Measurements from ENCODE around the gene HTT-AS. TPM values are rescaled to one million over a fixed set of nuclear protein-coding genes. Genes with fewer than 3 reads are reported as not detected.

HTT-AS gene
- polyA plus RNA-seq, 1 of the 3 experiments (the other 2 are of a cell fraction): not detected

GRCh38 chr4:3019145-3019846, 55.0 kb downstream of the HTT-AS start:
- no peaks in the 10 kb centered on the region for H3K27me3 ChIP-seq (ENCODE audit: insufficient read depth)
- WGBS (ENCODE audit: low lambda C conversion rate): 85% methylated on average over 13 of the region's 13 CpGs
- no peaks in the 10 kb centered on the region for H4K20me1 ChIP-seq (ENCODE audit: insufficient read depth)
- no peaks in the 10 kb centered on the region for H3K9me3 ChIP-seq
- H3K9me2 ChIP-seq: no peaks in the 10 kb centered on the region
- H2AFZ ChIP-seq (ENCODE audit: low read depth): no peak overlapping the region
- no peak for DNase-seq
- peaks cover 0 to 10% of the 10 kb centered on the region in 2 experiments; a peak in 1 of 4 replicates for H3K4me1 ChIP-seq (ENCODE audit: control insufficient read depth in 1 of 2, insufficient read depth in 2 of 2, low read depth in 1 of 2, low read length in 1 of 2)
- ChIA-PET POLR2A (no interaction called here), CTCF (interaction anchor here (0.9 to 1.8 kb wide), 2 partner anchors 19 to 41 kb away, joined by 3 to 6 read pairs; no protein-coding TSS in a partner anchor)
- no peak for TF ChIP-seq NRF1 (IDR thresholded peaks at IDR 0.05; ENCODE audit: low read depth, low read length)
- TF ChIP-seq FOSL2 (IDR thresholded peaks at IDR 0.05; ENCODE audit: borderline replicate concordance, low read depth): no peak
- no peak for TF ChIP-seq JUND (IDR thresholded peaks at IDR 0.05)
- TF ChIP-seq SIN3A (IDR thresholded peaks at IDR 0.05; ENCODE audit: borderline replicate concordance, low read depth, low read length): no peak
- TF ChIP-seq RCOR1 (IDR thresholded peaks at IDR 0.05; ENCODE audit: low read length): no peak
- no peak for TF ChIP-seq CTCF (IDR thresholded peaks at IDR 0.05)
- no peak for TF ChIP-seq MXI1 (IDR thresholded peaks at IDR 0.05; ENCODE audit: low read depth, low read length)
- H3K4me2 ChIP-seq: no peak overlapping the region
- H3K27ac ChIP-seq (ENCODE audit: low read depth in 2 of 2, low read length in 1 of 2): no peak overlapping the region
- H3K9ac ChIP-seq: no peak overlapping the region
- no peak overlapping the region for H3K4me3 ChIP-seq (ENCODE audit: low read depth in 2 of 2, low read length in 1 of 2)
- no peaks in the 10 kb centered on the region for H3K79me2 ChIP-seq (ENCODE audit: insufficient read depth)
- no peaks in the 10 kb centered on the region for H3K36me3 ChIP-seq (replicated peaks in 1 of 2; ENCODE audit: control insufficient read depth in 1 of 2, insufficient read depth in 2 of 2, low read length in 1 of 2)
- no peaks in the 10 kb centered on the region for H3F3A ChIP-seq (replicated peaks; ENCODE audit: insufficient read depth)

DNA sequence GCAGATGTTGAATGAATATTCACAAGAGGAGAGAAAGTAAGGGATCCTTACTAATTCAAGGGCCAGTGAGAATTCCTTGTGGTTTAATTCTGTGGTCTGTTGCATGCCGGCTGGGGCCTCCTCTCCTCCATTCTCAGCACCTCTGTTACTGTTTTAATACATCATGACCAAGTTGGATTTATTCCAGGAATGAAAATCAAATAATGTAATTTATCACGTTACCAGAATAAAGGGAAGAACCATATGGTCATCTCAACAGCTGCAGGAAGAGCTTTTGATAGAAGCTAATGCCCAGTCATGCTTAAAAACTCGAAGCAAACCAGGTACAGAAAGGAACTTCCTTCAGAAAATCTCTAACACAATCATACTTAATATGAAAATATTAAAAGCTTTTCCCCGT, 56.8 kb downstream of the HTT-AS start:
- no peaks in the 10 kb centered on the region for H3F3A ChIP-seq (replicated peaks; ENCODE audit: insufficient read depth)
- no peak overlapping the region for H2AFZ ChIP-seq (ENCODE audit: low read depth)
- no peaks in the 10 kb centered on the region for H3K27me3 ChIP-seq (ENCODE audit: insufficient read depth)
- DNase-seq: peak; percentile 44
- H3K9me2 ChIP-seq: no peaks in the 10 kb centered on the region
- ChIA-PET CTCF (interaction anchor here (0.9 to 1.7 kb wide), 6 partner anchors 20 to 69 kb away, joined by 3 to 6 read pairs (median 3); partner anchors contain the start of genes GRK4 and NOP14), POLR2A (interaction anchor here (0.6 kb wide), 2 partner anchors 9 to 1289 kb away, joined by 3 read pairs; no protein-coding TSS in a partner anchor)
- peaks cover 0 to 12% of the 10 kb centered on the region in 2 experiments; a peak in 1 of 4 replicates for H3K4me1 ChIP-seq (ENCODE audit: control insufficient read depth in 1 of 2, insufficient read depth in 2 of 2, low read depth in 1 of 2, low read length in 1 of 2)
- peak overlapping the region in 1 of 2 experiments; percentile 88; a peak in 2 of 4 replicates for H3K27ac ChIP-seq (ENCODE audit: low read depth in 2 of 2, low read length in 1 of 2)
- H3K4me2 ChIP-seq: no peak overlapping the region
- H3K4me3 ChIP-seq (ENCODE audit: low read depth in 2 of 2, low read length in 1 of 2): no peak overlapping the region
- H3K9me3 ChIP-seq: no peaks in the 10 kb centered on the region
- H3K36me3 ChIP-seq (replicated peaks in 1 of 2; ENCODE audit: control insufficient read depth in 1 of 2, insufficient read depth in 2 of 2, low read length in 1 of 2): no peaks in the 10 kb centered on the region
- H4K20me1 ChIP-seq (ENCODE audit: insufficient read depth): no peaks in the 10 kb centered on the region
- peak; percentile 11; the same call in 1 of the 2 replicates for TF ChIP-seq NFIC (IDR thresholded peaks at IDR 0.05; ENCODE audit: borderline replicate concordance)
- TF ChIP-seq USF1 (IDR thresholded peaks at IDR 0.05; ENCODE audit: borderline replicate concordance, low read depth): no peak
- no peak for TF ChIP-seq YY1 (IDR thresholded peaks at IDR 0.05; ENCODE audit: low read depth)
- no peak for TF ChIP-seq TEAD4 (IDR thresholded peaks at IDR 0.05; ENCODE audit: borderline replicate concordance, insufficient read depth)
- TF ChIP-seq MAX (IDR thresholded peaks at IDR 0.05; ENCODE audit: low read depth): no peak
- no peak for TF ChIP-seq RXRA (IDR thresholded peaks at IDR 0.05; ENCODE audit: borderline replicate concordance, low read depth)
- TF ChIP-seq, protein P1, sequence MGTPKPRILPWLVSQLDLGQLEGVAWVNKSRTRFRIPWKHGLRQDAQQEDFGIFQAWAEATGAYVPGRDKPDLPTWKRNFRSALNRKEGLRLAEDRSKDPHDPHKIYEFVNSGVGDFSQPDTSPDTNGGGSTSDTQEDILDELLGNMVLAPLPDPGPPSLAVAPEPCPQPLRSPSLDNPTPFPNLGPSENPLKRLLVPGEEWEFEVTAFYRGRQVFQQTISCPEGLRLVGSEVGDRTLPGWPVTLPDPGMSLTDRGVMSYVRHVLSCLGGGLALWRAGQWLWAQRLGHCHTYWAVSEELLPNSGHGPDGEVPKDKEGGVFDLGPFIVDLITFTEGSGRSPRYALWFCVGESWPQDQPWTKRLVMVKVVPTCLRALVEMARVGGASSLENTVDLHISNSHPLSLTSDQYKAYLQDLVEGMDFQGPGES (IDR thresholded peaks at IDR 0.05; ENCODE audit: low read depth, low read length): no peak
- TF ChIP-seq RFX5 (IDR thresholded peaks at IDR 0.05; ENCODE audit: low read length): no peak
- peak; percentile 55 for TF ChIP-seq CHD2 (IDR thresholded peaks at IDR 0.05; ENCODE audit: low read length, partially characterized antibody)
- TF ChIP-seq GATA2 (CRISPR knock-in tag; IDR thresholded peaks at IDR 0.05): no peak
- TF ChIP-seq, protein P2, sequence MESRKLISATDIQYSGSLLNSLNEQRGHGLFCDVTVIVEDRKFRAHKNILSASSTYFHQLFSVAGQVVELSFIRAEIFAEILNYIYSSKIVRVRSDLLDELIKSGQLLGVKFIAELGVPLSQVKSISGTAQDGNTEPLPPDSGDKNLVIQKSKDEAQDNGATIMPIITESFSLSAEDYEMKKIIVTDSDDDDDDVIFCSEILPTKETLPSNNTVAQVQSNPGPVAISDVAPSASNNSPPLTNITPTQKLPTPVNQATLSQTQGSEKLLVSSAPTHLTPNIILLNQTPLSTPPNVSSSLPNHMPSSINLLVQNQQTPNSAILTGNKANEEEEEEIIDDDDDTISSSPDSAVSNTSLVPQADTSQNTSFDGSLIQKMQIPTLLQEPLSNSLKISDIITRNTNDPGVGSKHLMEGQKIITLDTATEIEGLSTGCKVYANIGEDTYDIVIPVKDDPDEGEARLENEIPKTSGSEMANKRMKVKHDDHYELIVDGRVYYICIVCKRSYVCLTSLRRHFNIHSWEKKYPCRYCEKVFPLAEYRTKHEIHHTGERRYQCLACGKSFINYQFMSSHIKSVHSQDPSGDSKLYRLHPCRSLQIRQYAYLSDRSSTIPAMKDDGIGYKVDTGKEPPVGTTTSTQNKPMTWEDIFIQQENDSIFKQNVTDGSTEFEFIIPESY (IDR thresholded peaks at IDR 0.05; ENCODE audit: borderline replicate concordance, low read depth): no peak
- TF ChIP-seq RCOR1 (IDR thresholded peaks at IDR 0.05; ENCODE audit: low read length): peak; percentile 57; the same call in 1 of the 2 replicates
- TF ChIP-seq GABPA (IDR thresholded peaks at IDR 0.05; ENCODE audit: low read depth): no peak
- TF ChIP-seq JUND (IDR thresholded peaks at IDR 0.05): no peak
- H3K79me2 ChIP-seq (ENCODE audit: insufficient read depth): no peaks in the 10 kb centered on the region
- 46% methylated on average over 4 of the region's 4 CpGs for WGBS (ENCODE audit: low lambda C conversion rate)
- H3K9ac ChIP-seq: no peak overlapping the region
